ENCODE data around the gene SIL1. TPM values are rescaled to one million over a fixed set of nuclear protein-coding genes. Genes with fewer than 3 reads are reported as not detected.

SIL1 gene
- total RNA-seq, 1 donor from 2014 or later, result 16.1 TPM

DNA sequence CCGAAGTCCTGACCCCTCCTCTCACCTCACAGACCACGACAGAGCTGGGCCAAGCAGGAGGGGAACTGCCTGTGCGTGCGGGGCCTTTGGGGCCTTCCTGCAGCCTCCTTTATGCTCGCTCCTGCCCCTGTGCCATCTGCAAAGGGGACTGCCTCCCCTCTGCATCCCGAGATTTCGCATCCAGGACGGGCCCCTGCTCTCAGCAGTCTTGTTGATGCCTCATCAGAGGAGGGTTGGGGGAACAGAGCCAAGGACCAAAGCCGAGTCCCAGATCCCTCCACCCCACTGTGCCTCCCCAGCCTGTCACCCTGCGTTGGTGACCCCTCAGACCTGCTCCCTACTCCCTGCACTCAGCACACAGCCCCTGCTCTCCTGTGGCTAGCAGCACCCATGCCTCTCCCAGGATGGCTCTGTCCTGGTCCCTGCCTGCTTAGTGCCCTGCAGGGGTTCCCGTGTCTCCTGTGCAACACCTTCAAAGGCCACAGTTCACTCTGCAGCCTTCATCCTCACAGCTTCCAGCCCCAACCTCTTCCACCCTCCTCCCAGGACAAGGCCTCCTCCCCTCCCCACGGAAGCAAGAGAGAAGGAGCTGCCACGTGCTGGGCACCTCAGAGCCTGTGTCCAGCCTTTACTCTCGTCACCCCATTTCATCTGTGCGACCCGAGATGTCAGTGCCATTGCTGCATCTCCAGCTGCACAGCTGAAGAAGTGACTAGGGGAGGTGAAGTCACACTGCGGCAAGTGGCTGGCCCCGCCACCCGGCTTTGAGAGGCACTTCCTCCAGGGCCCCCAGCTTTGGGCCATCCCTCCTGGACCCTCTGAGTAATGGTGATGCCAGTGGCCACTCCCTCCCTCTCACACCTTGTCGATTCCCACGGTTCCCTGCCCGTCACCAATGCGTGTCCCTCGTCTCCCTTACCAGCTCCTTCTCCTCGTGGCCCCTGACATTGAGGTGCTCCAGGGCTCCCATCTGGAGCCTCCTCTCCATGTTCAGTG is 260.5 kb downstream of the SIL1 start:
- intact Hi-C loops (cut with micrococcal nuclease), result no loop called here
- POLR2A ChIA-PET, result no interaction called here
- Mint-ChIP-seq H3K27me3 (no peaks in the 10 kb centered on the region), H3K27ac (no peak overlapping the region), H3K4me1 (no peaks in the 10 kb centered on the region), H3K4me3 (no peak overlapping the region), H3K9me3 (peaks cover 3% of the 10 kb centered on the region), H3K36me3 (ENCODE audit: low read depth) (peaks cover 40% of the 10 kb centered on the region)
- TF ChIP-seq, protein P1, sequence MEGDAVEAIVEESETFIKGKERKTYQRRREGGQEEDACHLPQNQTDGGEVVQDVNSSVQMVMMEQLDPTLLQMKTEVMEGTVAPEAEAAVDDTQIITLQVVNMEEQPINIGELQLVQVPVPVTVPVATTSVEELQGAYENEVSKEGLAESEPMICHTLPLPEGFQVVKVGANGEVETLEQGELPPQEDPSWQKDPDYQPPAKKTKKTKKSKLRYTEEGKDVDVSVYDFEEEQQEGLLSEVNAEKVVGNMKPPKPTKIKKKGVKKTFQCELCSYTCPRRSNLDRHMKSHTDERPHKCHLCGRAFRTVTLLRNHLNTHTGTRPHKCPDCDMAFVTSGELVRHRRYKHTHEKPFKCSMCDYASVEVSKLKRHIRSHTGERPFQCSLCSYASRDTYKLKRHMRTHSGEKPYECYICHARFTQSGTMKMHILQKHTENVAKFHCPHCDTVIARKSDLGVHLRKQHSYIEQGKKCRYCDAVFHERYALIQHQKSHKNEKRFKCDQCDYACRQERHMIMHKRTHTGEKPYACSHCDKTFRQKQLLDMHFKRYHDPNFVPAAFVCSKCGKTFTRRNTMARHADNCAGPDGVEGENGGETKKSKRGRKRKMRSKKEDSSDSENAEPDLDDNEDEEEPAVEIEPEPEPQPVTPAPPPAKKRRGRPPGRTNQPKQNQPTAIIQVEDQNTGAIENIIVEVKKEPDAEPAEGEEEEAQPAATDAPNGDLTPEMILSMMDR (IDR thresholded peaks at IDR 0.05), result no peak
- CTCF ChIA-PET, result no interaction called here
- DNase-seq, result no peak
- ATAC-seq (ENCODE audit: low read depth), result no peak

DNA sequence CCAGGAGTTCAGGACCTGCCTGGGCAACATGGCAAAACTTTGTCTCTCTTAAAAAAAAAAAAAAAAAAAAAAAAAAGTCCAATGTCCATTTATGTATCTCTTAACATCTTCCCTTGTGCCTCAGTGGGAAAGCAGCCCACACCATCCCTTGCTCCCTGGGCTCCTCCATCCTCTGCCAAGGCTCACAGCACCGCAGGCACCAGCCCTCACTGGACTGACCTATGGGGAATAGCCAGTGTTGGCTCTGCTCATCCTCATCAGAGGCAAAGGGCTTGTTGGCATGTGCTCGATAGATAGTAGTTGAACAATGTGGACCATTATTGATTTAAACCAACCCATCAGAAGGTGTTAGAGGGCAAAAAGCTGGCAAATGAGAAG is 261.2 kb downstream of the SIL1 start:
- DNase-seq, result no peak
- intact Hi-C loops (cut with micrococcal nuclease), result no loop called here
- CTCF ChIA-PET, result no interaction called here

DNA sequence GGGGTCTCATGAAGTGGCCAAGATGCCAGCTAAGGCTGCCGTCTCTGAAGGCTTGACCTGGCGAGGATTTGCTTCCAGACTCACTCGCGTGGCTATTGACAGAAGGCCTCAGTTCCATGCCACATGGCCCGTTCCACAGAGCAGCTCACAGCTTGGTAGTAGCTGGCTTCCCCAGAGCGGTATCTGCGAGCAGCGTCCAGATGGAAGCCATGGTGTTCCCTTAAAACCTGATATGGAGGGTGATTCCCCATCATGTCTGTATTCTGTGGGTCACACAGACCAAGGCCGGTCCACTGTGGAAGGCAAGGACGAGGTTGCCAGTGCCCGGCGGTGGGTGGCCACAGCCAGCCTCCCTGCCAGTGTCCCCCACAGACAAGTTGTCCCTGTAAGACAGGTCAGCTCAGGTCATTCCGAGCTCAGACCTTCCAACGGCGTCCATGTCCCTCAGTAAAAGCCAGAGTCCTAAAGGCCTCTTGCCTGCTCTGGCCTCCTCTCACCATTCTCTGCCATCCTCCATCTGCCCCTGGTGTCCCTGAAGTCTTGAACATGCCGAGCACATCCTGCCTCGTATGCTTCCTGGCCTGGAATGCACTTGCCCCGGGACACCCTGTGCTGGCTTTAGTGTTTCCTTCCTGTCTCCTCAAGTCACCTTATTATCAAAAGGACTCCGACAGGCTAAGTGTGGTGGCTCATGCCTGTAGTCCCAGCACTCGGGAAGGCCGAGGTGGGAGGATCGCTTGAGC is 261.8 kb downstream of the SIL1 start:
- no peaks in the 10 kb centered on the region for H3K4me1 Mint-ChIP-seq
- TF ChIP-seq, protein P1 (IDR thresholded peaks at IDR 0.05), result no peak
- intact Hi-C loops (cut with micrococcal nuclease), result no loop called here
- H3K36me3 Mint-ChIP-seq (ENCODE audit: low read depth), result peaks cover 49% of the 10 kb centered on the region
- H3K4me3 Mint-ChIP-seq, result no peak overlapping the region
- ChIA-PET POLR2A (no interaction called here), CTCF (no interaction called here)
- H3K9me3 Mint-ChIP-seq, result peaks cover 3% of the 10 kb centered on the region
- DNase-seq (no peak), ATAC-seq (ENCODE audit: low read depth) (no peak)
- H3K27me3 Mint-ChIP-seq, result no peaks in the 10 kb centered on the region
- H3K27ac Mint-ChIP-seq, result no peak overlapping the region

More for the DNA sequence above, 261.2 kb downstream of the SIL1 start:
- Mint-ChIP-seq H3K27ac (no peak overlapping the region), H3K4me3 (no peak overlapping the region), H3K9me3 (peaks cover 3% of the 10 kb centered on the region), H3K36me3 (ENCODE audit: low read depth) (peaks cover 48% of the 10 kb centered on the region), H3K27me3 (no peaks in the 10 kb centered on the region), H3K4me1 (no peaks in the 10 kb centered on the region)
- ATAC-seq (ENCODE audit: low read depth), result no peak
- POLR2A ChIA-PET, result no interaction called here
- TF ChIP-seq, protein P1 (IDR thresholded peaks at IDR 0.05), result no peak

GRCh38 chr5:138935466-138935865 is 262.7 kb downstream of the SIL1 start:
- Mint-ChIP-seq H3K27me3 (no peaks in the 10 kb centered on the region), H3K9me3 (no peaks in the 10 kb centered on the region), H3K27ac (no peak overlapping the region), H3K36me3 (ENCODE audit: low read depth) (peaks cover 53% of the 10 kb centered on the region), H3K4me3 (no peak overlapping the region), H3K4me1 (no peaks in the 10 kb centered on the region)
- no peak for DNase-seq
- TF ChIP-seq, protein P1 (IDR thresholded peaks at IDR 0.05), result no peak
- POLR2A ChIA-PET, result no interaction called here
- CTCF ChIA-PET, result no interaction called here
- intact Hi-C loops (cut with micrococcal nuclease), result no loop called here
- ATAC-seq (ENCODE audit: low read depth), result no peak

- H3K36me3 Mint-ChIP-seq (ENCODE audit: low read depth), result peaks cover 58% of the 10 kb centered on the region
- ATAC-seq (ENCODE audit: low read depth) (no peak), DNase-seq (no peak)
- no peaks in the 10 kb centered on the region for H3K9me3 Mint-ChIP-seq
- H3K4me1 Mint-ChIP-seq, result no peaks in the 10 kb centered on the region
- no peak overlapping the region for H3K4me3 Mint-ChIP-seq
- no peak overlapping the region for H3K27ac Mint-ChIP-seq
- CTCF ChIA-PET, result no interaction called here
- POLR2A ChIA-PET, result no interaction called here
- no peaks in the 10 kb centered on the region for H3K27me3 Mint-ChIP-seq
- intact Hi-C loops (cut with micrococcal nuclease), result no loop called here
- TF ChIP-seq, protein P1 (IDR thresholded peaks at IDR 0.05), result no peak
These were observed 263.2 kb downstream of the SIL1 start for GRCh38 chr5:138934971-138935370.
